PFSK-1 (cell line): ENCODE measurements around the gene NR2F1.

ENCODE experiments used
- FOXP2 ChIP-seq: optimal IDR thresholded peaks from 2 replicates; pipeline ENCODE3; 2011; ENCODE audit warnings: borderline replicate concordance, control low read depth, inconsistent platforms; ENCODE audit not compliant: insufficient read depth; ENCODE audit errors: extremely low read length, extremely low read depth
- POLR2AphosphoS5 ChIP-seq: IDR thresholded peaks from 2 replicates; pipeline ENCODE4 v1.6.1; 2012; ENCODE audit warnings: low read depth, mild to moderate bottlenecking, control low read depth, low read length, moderate library complexity
- REST ChIP-seq, 2 experiments: IDR thresholded peaks; 2 replicates each; pipeline versions ENCODE4 v1.6.1 to v1.8.0; 2011 to 2012; ENCODE audit warnings: low read depth in 2 of 2, low read length in 2 of 2, control low read depth in 1 of 2, inconsistent platforms in 1 of 2, mild to moderate bottlenecking in 1 of 2, moderate library complexity in 1 of 2; ENCODE audit not compliant: insufficient read depth in 1 of 2
- SIN3A ChIP-seq: IDR thresholded peaks from 2 replicates; pipeline ENCODE4 v1.6.1; 2012; ENCODE audit warnings: mild to moderate bottlenecking, low read length, moderate library complexity, borderline replicate concordance; ENCODE audit not compliant: insufficient read depth
- TAF1 ChIP-seq: IDR thresholded peaks from 2 replicates; pipeline ENCODE4 v1.6.1; 2012; ENCODE audit warnings: low read length, control low read depth, borderline replicate concordance; ENCODE audit not compliant: insufficient read depth

NR2F1 gene

GRCh38 chr5:93601071-93601801, 18.2 kb downstream of the NR2F1 start:
- TF ChIP-seq SIN3A: no peak
- no peak for TF ChIP-seq POLR2AphosphoS5
- no peak for TF ChIP-seq FOXP2
- TF ChIP-seq TAF1: no peak
- TF ChIP-seq REST (IDR thresholded peaks at IDR 0.05; ENCODE audit: insufficient read depth in 1 of 2, low read depth in 2 of 2, low read length in 2 of 2): no peak

- no peak for TF ChIP-seq REST (IDR thresholded peaks at IDR 0.05; ENCODE audit: insufficient read depth in 1 of 2, low read depth in 2 of 2, low read length in 2 of 2)
- no peak for TF ChIP-seq POLR2AphosphoS5
- no peak for TF ChIP-seq FOXP2
- TF ChIP-seq TAF1: no peak
- TF ChIP-seq SIN3A: no peak
Observed at GRCh38 chr5:93601802-93602155, 18.8 kb downstream of the NR2F1 start.

GRCh38 chr5:93602241-93603077, 19.4 kb downstream of the NR2F1 start:
- TF ChIP-seq REST (IDR thresholded peaks at IDR 0.05; ENCODE audit: insufficient read depth in 1 of 2, low read depth in 2 of 2, low read length in 2 of 2): no peak
- TF ChIP-seq SIN3A: no peak

- TF ChIP-seq TAF1 (no peak), POLR2AphosphoS5 (no peak), REST (IDR thresholded peaks at IDR 0.05; ENCODE audit: insufficient read depth in 1 of 2, low read depth in 2 of 2, low read length in 2 of 2) (no peak), SIN3A (no peak), FOXP2 (no peak)
Observed at GRCh38 chr5:93603078-93603792, 20.2 kb downstream of the NR2F1 start.
